Measurements from ENCODE around the gene KREMEN2.

Gene KREMEN2

GRCh38 chr16:2970563-2970962 is 6.5 kb downstream of the KREMEN2 start:
- H3K4me3 ChIP-seq (ENCODE audit: low read length): peak overlapping the region; percentile 30
- DNase-seq (ENCODE audit: low read depth): no peak
- TF ChIP-seq, protein P1, sequence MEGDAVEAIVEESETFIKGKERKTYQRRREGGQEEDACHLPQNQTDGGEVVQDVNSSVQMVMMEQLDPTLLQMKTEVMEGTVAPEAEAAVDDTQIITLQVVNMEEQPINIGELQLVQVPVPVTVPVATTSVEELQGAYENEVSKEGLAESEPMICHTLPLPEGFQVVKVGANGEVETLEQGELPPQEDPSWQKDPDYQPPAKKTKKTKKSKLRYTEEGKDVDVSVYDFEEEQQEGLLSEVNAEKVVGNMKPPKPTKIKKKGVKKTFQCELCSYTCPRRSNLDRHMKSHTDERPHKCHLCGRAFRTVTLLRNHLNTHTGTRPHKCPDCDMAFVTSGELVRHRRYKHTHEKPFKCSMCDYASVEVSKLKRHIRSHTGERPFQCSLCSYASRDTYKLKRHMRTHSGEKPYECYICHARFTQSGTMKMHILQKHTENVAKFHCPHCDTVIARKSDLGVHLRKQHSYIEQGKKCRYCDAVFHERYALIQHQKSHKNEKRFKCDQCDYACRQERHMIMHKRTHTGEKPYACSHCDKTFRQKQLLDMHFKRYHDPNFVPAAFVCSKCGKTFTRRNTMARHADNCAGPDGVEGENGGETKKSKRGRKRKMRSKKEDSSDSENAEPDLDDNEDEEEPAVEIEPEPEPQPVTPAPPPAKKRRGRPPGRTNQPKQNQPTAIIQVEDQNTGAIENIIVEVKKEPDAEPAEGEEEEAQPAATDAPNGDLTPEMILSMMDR (conservative IDR thresholded peaks at IDR 0.05; ENCODE audit: low read length): no peak

DNA sequence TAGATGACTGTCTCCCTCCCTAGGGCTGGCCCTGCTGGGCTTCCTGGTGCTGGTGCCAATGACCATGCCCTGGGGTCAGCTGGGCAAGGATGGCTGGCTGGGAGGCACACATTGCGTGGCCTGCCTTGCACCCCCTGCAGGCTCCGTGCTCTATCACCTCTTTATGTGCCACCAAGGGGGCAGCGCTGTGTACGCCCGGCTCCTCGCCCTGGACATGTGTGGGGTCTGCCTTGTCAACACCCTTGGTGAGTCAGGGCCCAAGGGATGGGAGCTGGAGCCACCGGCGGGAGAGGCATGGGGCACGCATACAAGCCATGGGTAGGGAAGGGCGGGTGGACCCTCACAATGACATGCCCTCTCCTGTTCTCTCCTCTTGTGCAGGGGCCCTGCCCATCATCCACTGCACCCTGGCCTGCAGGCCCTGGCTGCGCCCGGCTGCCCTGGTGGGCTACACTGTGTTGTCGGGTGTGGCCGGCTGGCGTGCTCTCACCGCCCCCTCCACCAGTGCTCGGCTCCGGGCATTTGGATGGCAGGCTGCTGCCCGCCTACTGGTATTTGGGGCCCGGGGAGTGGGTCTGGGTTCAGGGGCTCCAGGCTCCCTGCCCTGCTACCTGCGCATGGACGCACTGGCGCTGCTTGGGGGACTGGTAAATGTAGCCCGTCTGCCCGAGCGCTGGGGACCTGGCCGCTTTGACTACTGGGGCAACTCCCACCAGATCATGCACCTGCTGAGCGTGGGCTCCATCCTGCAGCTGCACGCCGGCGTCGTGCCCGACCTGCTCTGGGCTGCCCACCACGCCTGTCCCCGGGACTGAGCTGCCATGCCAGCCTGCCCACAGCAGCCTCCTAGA is 7.3 kb downstream of the KREMEN2 start:
- TF ChIP-seq, protein P1 (conservative IDR thresholded peaks at IDR 0.05; ENCODE audit: low read length): no peak
- no peak overlapping the region for H3K4me3 ChIP-seq (ENCODE audit: low read length)
- no peak for DNase-seq (ENCODE audit: low read depth)

GRCh38 chr16:2971985-2972784 is 8.1 kb downstream of the KREMEN2 start:
- H3K4me3 ChIP-seq (ENCODE audit: low read length): no peak overlapping the region
- no peak for DNase-seq (ENCODE audit: low read depth)
- TF ChIP-seq, protein P1 (conservative IDR thresholded peaks at IDR 0.05; ENCODE audit: low read length): no peak

DNA sequence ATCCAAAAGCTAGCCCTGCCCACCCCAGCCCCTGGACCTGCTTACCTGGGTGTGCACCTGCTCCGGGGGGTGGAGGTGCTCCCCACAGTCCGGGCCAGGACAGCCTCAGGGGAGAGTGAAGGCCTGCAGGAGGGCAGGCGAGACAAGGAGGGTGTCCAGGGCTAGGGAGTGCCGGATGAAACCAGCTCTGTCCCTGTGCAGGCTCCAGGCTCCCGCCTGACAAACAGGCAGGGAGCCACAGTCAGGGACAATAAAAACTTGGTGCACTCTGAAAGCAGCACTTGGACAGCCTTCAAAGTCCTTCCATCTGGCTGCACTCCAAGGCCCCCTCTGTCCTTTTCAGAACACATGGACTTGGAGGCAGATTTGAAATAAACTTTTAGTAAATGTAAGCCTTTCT is 9.0 kb downstream of the KREMEN2 start:
- TF ChIP-seq, protein P1 (conservative IDR thresholded peaks at IDR 0.05; ENCODE audit: low read length): no peak
- no peak for DNase-seq (ENCODE audit: low read depth)
- no peak overlapping the region for H3K4me3 ChIP-seq (ENCODE audit: low read length)

DNA sequence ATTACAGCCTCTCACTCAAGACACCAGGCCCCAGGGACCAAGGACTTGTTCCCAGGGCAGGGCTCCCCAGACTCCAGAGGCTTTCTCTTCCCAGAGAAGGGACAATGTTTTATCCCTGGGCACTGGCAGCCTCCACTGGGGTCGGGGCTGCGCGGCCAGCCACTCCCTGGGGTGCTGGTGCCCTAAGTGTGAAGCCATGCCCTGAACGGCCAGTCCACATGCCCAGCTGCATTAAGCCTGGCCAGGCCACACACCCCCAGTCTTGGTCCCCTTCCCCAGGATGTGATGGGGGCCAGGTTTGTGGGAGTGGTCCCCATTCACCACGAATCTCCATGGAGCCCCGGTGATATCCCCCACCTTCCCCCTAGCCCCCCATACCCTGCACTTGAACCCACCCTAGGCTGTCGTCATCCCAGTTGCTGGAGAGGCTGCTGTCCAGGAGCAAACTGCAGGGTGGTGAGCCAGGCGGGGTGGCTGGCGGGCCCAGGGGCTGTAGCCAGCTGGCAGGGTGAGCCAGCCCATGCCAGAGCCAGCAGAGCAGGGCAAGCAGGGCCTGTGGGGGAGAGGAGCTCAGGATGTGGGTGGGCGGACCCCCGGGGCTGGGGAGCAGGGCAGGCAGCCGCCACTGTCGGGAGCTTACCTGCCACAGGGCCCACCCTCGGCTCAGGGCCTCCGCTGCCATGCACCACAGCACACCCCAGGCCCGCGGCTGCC is 9.7 kb downstream of the KREMEN2 start:
- no peak overlapping the region for H3K4me3 ChIP-seq (ENCODE audit: low read length)
- TF ChIP-seq, protein P1 (conservative IDR thresholded peaks at IDR 0.05; ENCODE audit: low read length): no peak
- no peak for DNase-seq (ENCODE audit: low read depth)

DNA sequence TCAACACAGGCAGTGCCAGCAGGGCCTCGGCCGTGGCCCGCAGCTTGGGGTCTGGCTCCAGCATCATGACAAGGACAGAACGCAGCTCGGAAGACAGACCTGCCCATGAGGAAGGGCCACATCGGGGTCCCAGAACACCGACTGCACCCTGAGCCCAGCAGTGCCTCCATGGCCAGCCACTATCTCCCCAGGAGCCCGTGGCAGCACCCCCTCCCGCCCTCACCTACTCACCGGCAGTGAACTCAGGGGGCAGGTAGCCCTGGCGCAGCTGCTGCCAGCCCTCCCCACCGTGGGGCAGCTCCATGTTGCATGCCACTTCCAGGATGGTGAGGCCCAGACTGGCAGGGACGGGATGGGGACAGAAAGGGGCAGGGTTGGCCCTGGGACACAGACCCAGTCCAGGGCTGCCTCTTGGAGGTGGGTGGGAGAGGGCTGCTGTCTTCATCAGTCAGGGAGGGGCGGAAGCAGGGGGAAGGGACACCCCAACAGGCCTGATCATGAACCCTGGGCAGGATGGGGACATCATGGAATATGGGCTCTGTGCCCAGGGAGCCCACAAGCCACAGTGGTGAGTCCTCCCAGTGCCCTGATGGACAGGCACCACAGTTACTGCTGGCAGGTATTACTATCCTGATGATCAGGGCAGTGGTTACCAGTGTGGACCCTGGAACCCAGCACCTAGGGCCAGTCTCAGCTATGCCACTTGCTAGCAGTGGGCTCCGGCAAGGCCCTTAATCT is 10.4 kb downstream of the KREMEN2 start:
- DNase-seq (ENCODE audit: low read depth): no peak
- no peak overlapping the region for H3K4me3 ChIP-seq (ENCODE audit: low read length)
- TF ChIP-seq, protein P1 (conservative IDR thresholded peaks at IDR 0.05; ENCODE audit: low read length): no peak

Data from AG10803 (cell line).